Measurements from ENCODE around the gene ST3GAL5.
"Not testable (repeated sequence)": the region's sequence is repeated elsewhere in the genome, so short reads cannot be mapped to it uniquely, and the experiment has no call there.

ST3GAL5 gene

GRCh38 chr2:85888684-85889626, at the start of gene ST3GAL5:
ST3GAL5 (minus strand) TSS chr2:85888990; CDS start chr2:85888905, 85 bp downstream.
- DNase-seq: peak; percentile 92

GRCh38 chr2:85938456-85938855, 49.7 kb upstream of the ST3GAL5 start:
- DNase-seq: no peak

- no peak for DNase-seq
Observed at GRCh38 chr2:85937069-85937439, 48.3 kb upstream of the ST3GAL5 start.

GRCh38 chr2:85936421-85937068, 47.8 kb upstream of the ST3GAL5 start:
- no peak for DNase-seq

GRCh38 chr2:85935746-85936208, 47.0 kb upstream of the ST3GAL5 start:
- DNase-seq: peak; percentile 83

- no peak for DNase-seq
Observed at GRCh38 chr2:85935170-85935745, 46.5 kb upstream of the ST3GAL5 start.

- DNase-seq: no peak
Observed at GRCh38 chr2:85933753-85934594, 45.2 kb upstream of the ST3GAL5 start.

- not testable (repeated sequence) for DNase-seq
Observed at GRCh38 chr2:85931151-85931550, 42.4 kb upstream of the ST3GAL5 start.

GRCh38 chr2:85930129-85931124, 41.6 kb upstream of the ST3GAL5 start:
- DNase-seq: no peak

- no peak for DNase-seq
Observed at GRCh38 chr2:85929096-85930050, 40.6 kb upstream of the ST3GAL5 start.

- DNase-seq: no peak
Observed at GRCh38 chr2:85926931-85927661, 38.3 kb upstream of the ST3GAL5 start.

GRCh38 chr2:85926526-85926925, 37.7 kb upstream of the ST3GAL5 start:
- DNase-seq: no peak

- DNase-seq: no peak
Observed at GRCh38 chr2:85925216-85925671, 36.5 kb upstream of the ST3GAL5 start.

- peak; percentile 9 for DNase-seq
Observed at GRCh38 chr2:85924522-85924921, 35.7 kb upstream of the ST3GAL5 start.

GRCh38 chr2:85922199-85922598, 33.4 kb upstream of the ST3GAL5 start:
- DNase-seq: no peak

GRCh38 chr2:85921659-85922058, 32.9 kb upstream of the ST3GAL5 start:
- no peak for DNase-seq

- DNase-seq: no peak
Observed at GRCh38 chr2:85920810-85921545, 32.2 kb upstream of the ST3GAL5 start.

Data from NCI-H82 (cell line).